ENCODE results near the gene HTR2B.
"Not testable (repeated sequence)": the region's sequence is repeated elsewhere in the genome, so short reads cannot be mapped to it uniquely, and the experiment has no call there.

HTR2B gene

DNA sequence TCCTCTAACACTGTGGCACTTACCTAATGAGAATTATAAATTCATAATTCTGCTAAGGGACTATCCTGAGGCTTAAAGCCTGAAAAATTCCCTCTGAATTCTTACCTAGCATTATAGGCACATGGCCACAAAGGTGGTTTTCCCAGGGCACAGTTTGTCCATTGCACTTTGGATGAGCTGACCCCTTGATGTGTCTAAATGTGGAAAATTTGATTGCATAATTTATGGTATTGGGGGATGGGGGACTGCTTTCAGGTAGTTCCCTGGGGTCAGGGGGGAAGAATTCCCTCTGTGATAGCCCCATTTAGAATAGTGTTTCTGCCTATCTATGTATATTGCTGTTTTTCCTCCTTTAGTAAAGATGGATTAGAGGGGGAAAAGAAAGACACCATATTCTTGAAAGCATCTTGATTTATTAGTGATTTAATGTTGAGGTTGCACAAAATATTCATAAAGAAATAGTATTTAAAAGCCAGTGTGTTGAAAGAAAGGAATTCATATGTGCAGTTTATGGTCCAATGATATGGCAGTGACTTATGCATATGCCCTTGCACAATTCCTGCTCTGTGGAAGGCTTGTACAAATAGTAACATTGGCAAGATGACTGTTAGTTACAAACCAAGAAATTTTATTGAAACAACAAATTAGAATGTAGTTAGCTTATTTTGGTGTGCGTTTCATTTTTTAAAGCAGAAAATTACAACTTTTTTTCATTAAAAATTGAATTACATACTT, 8.7 kb upstream of the HTR2B start:
- no peak for DNase-seq (ENCODE audit: low spot score)

DNA sequence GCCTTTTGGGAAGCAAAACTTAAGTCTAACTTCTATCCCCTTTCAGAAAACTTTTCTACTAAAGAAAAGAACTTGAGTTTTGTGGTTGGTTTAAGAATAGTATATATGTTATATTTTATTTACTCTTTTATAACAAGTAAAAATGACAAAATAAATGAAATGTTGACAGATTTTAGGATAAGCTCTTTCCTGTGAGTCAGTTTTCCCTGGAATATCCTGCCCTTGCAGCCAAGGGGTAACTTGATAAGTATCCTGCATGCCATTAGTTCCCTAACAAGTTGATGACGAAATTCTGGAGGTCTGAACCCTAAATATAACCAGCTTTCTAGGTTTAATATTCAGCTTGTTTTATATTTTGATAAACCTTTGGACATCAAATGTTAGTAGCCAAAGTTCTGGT, 7.3 kb upstream of the HTR2B start:
- no peak for DNase-seq (ENCODE audit: low spot score)

DNA sequence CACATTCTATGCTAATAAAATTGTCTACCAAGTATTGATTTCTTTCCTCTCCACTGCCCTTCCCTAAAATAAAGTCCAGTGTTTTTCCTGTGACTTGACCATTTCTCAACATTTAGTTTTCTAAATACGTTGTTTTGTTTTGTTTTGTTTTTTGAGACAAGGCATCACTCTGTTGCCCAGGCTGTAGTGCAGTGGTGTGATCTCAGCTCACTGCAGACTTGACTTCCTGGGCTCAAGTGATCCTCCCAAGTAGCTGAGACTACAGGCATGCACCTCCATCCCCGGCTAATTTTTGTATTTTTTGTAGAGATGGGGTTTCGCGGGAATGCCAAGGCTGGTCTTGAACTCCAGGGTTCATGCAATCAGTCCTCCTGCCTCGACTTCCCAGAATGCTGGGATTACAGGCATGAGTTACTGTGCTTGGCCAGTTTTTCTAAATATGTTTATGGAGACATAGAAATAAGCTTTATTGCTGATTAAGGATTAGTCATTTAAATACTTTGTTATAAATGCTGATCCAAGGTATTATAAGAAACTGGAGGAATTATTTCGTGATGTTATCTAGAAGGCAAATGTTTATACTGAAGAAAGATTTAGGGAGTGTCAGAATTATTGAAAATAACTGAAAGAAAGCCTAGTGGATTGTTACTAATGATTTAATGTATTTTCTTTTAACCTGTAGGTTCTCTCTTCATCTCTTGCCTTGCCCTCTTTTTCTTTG, 5.7 kb upstream of the HTR2B start:
- no peak for DNase-seq (ENCODE audit: low spot score)

DNA sequence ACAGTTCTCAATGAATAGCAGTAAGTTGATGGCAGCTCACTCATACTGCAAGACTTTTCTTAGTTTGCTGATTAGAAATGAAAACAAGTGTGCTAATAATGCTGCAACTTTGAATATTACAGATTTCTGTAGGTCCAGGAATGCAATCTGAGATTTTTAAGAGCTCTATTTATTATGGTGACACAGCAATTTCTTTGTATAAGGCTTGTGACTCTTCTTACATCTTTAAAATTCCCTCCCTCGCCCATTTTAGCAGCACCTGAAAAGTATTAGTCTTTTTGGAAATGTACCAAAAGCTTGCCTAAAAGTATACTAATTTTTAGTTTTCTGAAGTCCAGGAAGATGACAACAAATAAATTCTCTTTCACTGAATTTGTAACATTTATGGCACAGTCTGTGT, 4.4 kb upstream of the HTR2B start:
- DNase-seq (ENCODE audit: low spot score): no peak

GRCh38 chr2:231128541-231128940, 3.7 kb upstream of the HTR2B start:
- no peak for DNase-seq (ENCODE audit: low spot score)

GRCh38 chr2:231127936-231128335, 3.1 kb upstream of the HTR2B start:
- no peak for DNase-seq (ENCODE audit: low spot score)

DNA sequence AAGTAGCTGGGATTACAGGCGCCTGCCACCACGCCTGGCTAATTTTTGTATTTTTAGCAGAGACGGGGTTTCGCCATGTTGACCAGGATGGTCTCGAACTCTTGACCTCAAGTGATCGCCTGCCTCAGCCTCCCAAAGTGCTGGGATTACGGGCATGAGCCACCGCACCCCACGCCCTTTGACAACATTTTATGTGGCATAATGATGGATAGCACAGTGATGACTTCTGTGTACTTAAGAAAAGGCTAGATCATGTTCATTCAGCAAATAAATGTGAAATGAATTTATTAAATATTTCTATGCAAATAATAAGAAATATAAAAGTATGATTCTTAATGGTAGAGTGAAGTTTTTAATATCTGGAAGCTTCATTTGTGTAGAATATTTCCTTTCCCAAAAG, 2.6 kb upstream of the HTR2B start:
- DNase-seq (ENCODE audit: low spot score): no peak

- DNase-seq (ENCODE audit: low spot score): no peak
These were observed 1.3 kb upstream of the HTR2B start for GRCh38 chr2:231126123-231126522.

DNA sequence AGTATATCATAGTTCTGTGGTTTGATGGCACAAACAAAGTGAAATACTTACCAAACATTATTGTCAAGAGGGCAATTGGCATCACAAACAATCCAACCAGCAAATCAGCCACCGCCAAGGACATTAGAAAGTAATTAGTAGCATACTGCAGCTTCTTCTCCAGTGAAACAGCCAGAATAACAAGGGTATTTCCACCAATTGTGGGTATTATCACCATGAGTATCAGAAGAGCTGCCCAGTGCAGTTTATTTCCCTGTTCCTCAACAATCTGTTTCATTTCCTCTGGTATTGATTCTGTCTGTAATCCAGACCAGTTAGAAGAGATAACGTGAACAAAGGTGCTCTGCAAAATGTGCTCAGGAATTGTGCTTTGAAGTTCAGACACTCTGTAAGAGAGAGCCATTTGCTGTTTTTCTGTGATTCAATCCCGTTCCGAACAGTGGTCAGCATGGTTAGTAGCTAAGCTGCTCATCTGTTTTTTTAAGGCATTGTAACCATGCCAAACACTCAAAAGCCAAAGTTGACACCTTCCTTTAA, 1.4 kb downstream of the HTR2B start:
- no peak for DNase-seq (ENCODE audit: low spot score)

DNA sequence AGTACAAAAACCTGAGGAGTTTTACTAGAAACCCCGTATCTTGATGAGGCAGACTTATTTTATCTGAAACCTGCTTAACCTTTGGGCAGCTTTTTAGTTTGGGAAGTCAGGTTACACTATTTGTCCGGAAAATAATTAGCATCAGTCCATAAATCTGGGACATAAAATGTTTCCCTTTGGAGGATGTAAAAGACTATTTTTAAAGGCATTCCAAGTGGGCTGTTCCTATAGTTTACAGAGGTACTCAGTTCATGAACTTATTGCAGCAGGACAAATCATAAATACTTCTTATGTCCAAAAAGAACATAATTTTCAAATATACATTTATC, 6.3 kb downstream of the HTR2B start:
- DNase-seq (ENCODE audit: low spot score): no peak

DNA sequence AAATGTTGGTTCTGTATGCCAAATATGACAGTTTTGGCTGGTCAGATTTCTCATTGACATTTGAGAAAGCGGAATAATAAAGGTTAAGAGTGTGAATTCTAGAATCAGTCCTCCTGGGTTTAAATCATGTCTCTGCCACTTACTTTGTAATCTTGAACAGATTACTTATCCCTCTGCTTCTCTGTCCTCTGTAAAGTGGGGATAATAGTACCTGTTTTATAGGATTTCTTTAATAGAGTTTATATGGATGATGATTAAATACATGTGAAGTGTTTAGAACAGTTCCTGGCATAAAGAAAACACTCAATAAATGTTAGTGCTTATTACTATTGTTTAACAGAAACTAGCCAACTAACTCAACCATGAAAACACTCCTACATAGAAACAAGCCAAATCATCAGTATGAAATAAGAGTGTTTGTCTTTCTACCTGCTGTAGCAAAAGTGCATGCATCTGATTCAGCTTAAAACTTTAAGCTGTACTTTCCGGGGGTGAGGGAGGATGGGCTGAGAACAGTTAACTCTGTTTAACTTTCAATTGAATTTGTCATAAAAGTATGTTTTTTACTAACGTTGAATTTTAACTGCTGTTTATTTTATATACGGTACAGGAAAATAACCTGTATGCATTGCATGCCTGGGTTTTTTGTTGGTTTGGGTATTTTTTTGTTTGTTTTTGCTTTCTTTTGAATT, 6.8 kb downstream of the HTR2B start:
- no peak for DNase-seq (ENCODE audit: low spot score)

DNA sequence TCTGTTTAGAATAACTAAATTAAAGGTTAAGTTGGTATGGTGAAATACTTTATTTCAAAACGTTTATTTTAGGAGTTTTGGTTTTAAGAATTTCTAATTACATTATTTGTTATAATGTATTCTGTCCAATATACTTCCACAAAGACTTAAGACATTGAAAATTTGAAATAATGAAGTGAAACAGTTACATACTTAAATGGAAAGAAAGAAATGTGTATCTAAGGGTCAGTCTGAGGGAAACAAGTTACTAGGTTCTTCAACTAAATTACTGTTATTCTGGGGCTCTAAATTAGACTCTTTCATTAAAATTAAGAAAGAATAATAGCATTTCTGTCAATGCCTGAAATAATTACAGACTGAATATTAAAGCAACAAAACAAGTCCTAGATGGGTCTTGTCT, 7.7 kb downstream of the HTR2B start:
- no peak for DNase-seq (ENCODE audit: low spot score)

DNA sequence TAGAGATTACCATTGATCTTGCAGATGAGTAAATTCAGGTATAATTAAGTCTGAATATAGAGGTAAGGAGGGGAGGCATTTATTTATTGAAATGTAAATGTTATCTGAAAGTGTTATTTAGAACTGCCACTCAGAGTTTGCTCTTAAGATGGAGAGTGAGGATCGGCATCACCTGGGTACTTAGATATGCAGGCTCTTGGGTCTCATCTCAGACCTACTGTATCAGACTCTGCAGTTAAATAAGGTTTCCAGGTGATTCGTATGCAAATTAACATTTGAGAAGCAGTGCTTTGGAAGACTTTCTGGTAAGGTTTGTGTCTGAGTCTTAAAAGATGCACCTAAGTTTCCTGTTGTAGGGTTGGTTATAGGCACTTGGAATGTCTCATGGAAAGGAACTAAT, 9.2 kb downstream of the HTR2B start:
- no peak for DNase-seq (ENCODE audit: low spot score)

- DNase-seq (ENCODE audit: low spot score): no peak
These were observed 11.4 kb downstream of the HTR2B start for GRCh38 chr2:231113489-231113888.

DNA sequence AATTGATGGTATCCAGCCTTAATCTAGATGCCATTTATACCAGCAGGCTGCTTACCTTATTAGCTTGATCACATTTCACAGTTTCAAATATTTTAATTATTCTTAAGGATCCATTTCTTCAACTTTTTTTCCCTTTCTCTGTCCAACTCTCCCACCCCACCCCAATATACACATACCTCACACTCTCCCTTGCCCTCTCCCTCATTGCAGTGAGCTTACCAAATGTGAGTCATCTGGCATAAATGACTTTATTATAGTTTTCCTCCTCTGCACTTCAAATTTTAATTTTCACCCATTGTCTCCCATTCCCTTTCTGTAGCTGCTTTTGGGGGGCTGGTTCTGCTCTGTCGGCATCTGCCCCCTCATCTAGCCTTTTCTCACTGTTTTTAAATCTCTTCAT, 12.9 kb downstream of the HTR2B start:
- DNase-seq (ENCODE audit: low spot score): no peak

DNA sequence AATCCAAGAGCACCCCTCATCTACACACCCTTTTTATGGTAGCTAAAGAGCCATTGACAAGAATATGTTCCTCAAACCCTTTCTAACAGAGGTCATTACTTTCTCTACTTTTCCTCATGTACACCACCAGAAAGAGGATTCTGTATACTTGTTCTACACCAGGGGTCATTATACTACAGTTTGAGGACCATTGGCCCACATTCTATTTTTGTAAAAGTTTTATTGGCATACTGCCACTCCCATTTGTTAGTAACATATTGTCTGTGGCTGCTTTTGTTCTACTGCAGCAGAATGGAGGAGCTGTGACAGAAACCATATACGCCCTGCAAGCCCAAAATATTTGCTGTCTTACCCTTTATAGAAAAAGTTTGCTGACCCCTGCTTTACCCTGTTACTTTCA, 14.3 kb downstream of the HTR2B start:
- no peak for DNase-seq (ENCODE audit: low spot score)

- DNase-seq (ENCODE audit: low spot score): peak; percentile 41
These were observed 20.6 kb downstream of the HTR2B start for GRCh38 chr2:231104115-231104713.

GRCh38 chr2:231102772-231103171, 22.1 kb downstream of the HTR2B start:
- no peak for DNase-seq (ENCODE audit: low spot score)

DNA sequence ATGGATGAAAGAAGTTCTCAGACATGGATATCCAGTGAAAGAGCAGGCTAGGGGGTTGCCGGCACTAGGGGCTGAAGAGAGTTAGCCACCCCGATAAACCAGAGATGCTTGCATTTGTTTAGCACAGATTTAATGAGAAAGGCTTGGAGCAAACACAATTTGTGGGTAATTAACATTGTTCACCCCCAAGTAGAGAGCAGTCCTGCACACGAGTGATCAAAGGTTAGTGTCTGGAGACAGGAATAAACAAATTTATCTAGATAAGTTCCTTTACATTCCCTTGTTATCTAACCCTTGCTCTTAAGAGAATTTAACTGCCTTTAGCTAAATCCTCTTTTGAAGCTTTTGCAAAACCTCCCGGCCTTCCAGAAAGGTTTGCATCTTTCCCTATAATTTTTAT, 23.9 kb downstream of the HTR2B start:
- DNase-seq (ENCODE audit: low spot score): no peak

GRCh38 chr2:231100321-231100720, 24.5 kb downstream of the HTR2B start:
- DNase-seq (ENCODE audit: low spot score): not testable (repeated sequence)

- no peak for DNase-seq (ENCODE audit: low spot score)
These were observed 24.9 kb downstream of the HTR2B start for GRCh38 chr2:231099918-231100317.

DNA sequence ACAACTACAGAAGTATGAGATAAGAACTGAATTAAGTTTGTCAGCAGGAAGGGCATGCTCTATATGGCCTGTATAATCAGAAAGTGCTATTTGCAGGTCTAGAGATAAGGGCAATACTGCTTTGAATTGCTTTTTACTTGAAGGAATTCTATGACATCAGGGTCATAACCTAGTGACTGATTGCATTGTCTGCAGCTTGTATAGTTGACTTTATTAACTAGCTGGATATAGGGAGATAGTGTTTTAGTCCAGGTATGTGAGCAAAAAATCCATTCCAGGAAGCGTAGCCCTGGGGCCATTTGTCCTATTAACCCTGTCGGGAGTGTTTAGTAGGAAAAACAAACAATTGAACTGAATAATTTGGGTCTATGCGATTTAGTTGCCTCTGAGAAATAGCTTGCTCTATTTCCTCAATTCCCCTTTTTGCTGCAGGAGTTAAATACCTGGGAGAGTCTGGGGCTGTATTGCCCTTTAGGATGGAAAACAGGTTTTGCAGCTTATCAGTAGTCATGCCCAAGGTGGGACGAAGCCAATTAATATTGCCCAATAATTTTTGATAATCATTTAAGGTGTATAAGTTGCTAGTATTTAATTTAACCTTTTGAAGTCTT, 30.0 kb downstream of the HTR2B start:
- DNase-seq (ENCODE audit: low spot score): no peak
